Vagina (tissue), 2 donors: ENCODE data around the gene MYF6.

Experiments
- CTCF ChIP-seq, 3 experiments: fragments of 450-650 bp in 2 of 3; fragments of 200-600 bp in 1 of 3; sonication (generic) in 1 of 3; IDR thresholded peaks; one replicate each; pipeline ENCODE4 v1.5.1; 2017 to 2019; ENCODE audit warnings: antibody characterized with exemption in 3 of 3, mild to moderate bottlenecking in 2 of 3, moderate library complexity in 2 of 3
- POLR2A ChIP-seq, 2 donors: fragments of 450-650 bp; IDR thresholded peaks; one replicate each; pipeline ENCODE4 v1.6.1; 2017; ENCODE audit warnings: antibody characterized with exemption in 2 of 2, mild to moderate bottlenecking in 2 of 2, moderate library complexity in 2 of 2

DNA sequence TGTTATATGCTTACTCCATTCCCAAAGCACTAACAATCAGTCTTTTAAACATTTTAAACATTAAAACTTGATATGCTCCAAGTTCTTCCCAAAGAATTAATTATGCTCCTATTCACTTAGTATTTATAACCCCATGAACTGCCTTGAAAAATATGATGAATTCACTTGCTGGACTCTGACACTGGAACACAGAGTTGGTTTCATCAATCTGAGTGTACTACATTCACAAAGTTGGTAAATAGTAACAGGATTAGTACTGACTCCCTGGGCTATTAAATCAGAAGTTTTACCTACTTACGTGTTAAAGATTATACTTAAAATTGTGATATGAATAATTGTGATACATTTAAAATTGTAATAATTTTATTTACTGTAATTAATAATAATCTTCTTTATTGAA is 17.3 kb upstream of the MYF6 start:
- TF ChIP-seq CTCF (IDR thresholded peaks at IDR 0.05) (no peak), POLR2A (IDR thresholded peaks at IDR 0.05) (no peak)
